HG03442 (cell line): ENCODE results near the gene RASSF1.
"Not testable (repeated sequence)": the region's sequence is repeated elsewhere in the genome, so short reads cannot be mapped to it uniquely, and the experiment has no call there.

Experiments used
- ATAC-seq: cut with Tn5 transposase; IDR thresholded peaks from one replicate; pipeline ENCODE4 v1.9.1; 2021; ENCODE audit warnings: mild to moderate bottlenecking, moderate library complexity; ENCODE audit not compliant: unreplicated experiment

Gene RASSF1

GRCh38 chr3:50325497-50326181 lies 15.0 kb downstream of the RASSF1 start:
- ATAC-seq, result no peak

GRCh38 chr3:50325113-50325480 lies 15.5 kb downstream of the RASSF1 start:
- no peak for ATAC-seq

DNA sequence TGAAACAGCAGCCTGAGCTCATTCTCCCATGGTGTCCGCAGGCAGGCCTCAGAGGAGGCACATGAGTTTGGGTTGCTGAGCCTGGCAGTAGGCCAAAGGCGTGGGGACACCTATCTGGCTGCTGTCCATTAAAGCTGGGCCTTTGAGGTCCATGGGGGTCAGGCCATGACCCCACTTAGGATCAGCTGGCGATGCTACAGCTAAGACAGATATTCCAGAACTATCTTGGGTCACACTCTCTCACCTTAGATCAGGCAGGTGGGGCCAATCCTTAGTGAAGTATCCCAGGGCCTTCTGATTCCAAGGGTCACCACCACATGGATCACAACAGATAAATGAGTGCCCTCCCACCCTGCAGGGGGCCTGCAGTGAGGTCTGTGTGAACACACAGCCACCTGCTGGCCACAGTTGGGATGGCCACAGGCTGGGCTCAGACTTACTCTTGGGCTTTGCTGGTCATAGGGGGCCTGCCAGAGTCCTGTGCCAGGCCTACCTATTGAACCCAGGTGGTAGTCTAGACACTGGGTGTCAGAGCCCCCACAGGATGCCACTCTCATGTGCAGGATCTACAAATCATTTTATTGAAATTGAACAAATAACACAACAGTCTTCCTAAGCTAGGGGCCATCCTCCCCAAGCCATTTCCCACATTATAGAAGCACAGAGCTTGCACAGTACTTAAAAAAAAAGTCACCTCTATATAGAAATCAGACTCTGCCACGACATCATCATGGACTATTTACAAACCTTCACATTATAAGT lies 16.1 kb downstream of the RASSF1 start:
- no peak for ATAC-seq

DNA sequence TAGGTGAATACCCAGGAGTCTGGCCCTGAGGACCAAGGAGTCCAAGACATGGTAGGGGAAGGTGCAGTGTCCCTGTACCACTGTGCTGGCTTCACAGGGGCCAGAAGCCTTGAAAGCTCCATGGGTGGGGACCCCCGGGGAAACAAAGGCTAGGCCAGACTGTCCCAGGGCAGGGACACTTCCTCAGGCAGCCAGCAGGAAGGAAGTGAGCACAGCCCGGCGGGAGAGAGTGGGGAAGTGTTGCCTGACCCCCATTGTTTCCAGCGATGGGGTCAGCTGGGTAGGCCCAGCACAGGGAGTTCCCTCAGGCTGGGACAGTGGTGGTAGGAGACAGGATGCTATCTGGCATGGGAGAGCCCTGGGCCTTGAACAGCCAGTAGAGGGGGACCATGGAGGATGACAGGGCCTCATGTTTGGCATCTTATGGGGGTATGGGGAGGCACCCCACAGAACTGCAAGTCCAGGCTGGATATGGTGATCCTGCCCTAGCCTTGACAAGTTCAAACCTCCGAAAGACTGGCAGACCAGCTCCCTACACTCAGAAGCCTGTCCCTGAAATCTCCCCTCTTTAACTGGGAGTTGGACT lies 16.9 kb downstream of the RASSF1 start:
- no peak for ATAC-seq

- ATAC-seq, result no peak
Measured at GRCh38 chr3:50323092-50323600, 17.5 kb downstream of the RASSF1 start.

- no peak for ATAC-seq
Measured at GRCh38 chr3:50322386-50323091, 18.1 kb downstream of the RASSF1 start, which contains the start of gene HYAL2. Gene HYAL2 (minus strand): TSS chr3:50322745. CDS start chr3:50320489, 2,256 bp downstream.

- ATAC-seq, result no peak
Measured at GRCh38 chr3:50322115-50322385, 18.6 kb downstream of the RASSF1 start.

DNA sequence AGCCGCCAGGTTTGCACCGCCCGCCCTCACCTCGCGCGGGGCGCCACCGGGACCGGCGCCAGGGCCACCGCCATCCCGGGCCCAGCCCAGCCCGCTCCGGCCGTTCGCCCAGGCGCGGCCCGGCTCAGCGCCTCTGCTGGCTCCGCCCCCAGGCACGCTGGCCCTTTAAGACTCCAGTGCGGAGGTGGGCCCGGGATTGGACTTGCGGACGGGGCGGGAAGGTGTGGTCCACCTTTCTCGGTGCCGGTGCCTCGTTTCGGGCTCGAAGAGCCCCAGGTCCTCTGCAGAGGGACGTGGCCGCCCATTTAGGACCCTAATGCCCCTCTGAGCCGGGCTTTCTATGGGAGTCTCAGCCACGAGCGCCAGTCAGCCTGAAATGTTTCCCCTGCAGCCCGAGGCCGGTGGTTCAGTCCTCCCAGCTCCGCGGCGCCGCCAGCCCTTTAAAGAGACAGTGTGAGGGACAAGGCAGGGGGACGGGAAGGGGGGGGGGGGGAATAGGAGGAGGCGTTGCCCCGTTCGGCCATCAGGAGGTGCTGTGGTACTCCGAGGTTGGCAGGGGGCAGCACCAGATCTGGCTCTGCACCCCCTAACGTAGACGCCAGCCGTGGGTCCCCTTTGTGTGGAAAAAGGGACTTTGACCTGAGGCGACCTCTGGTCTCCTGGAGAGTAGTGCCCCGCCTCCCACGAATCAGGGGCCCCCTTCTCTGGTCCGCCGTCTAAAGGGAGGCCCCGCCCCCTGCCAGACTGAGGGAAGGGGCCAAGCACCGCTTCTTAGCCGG lies 19.1 kb downstream of the RASSF1 start:
- peak; percentile 75 for ATAC-seq

- ATAC-seq, result peak; percentile 44
Measured at GRCh38 chr3:50320853-50321335, 19.7 kb downstream of the RASSF1 start.

GRCh38 chr3:50319894-50320625 lies 20.6 kb downstream of the RASSF1 start:
- ATAC-seq, result no peak

DNA sequence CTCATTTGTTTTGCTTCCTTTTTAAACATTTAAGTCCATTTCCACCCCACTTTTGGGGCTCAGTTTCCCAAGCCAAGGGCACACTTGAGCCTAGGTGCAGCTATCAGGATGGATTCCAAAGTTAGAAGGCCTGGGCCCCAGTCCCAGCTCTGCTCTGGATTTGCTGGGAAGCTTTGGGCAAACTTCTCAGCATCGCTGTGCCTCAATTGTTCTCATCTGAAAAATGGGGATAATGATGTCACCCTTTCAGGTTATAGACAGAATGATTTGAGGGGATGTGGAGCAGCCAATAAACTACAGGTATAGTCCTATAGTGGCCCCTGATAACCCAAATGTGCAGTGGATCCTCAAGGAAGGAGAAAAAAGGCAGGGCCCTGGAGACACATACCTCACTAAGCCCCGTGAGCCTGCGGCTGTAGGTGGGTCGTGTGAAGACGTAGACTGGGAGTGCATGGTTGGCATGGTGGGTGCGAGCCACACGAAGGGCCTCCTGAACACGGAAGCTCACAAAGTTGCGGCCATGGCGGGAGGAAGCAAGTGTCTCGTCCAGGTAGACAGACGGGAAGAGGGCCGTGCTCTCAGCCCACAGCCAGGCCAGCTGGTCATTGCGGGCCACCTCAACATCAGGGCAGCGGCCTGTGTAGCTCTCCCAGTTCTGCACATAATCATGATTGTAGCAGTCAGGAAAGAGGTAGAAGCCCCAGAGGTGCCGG lies 21.3 kb downstream of the RASSF1 start:
- no peak for ATAC-seq

GRCh38 chr3:50318615-50319014 lies 22.0 kb downstream of the RASSF1 start:
- no peak for ATAC-seq

- ATAC-seq, result no peak
Measured at GRCh38 chr3:50318163-50318562, 22.5 kb downstream of the RASSF1 start.

GRCh38 chr3:50317300-50317699 lies 23.3 kb downstream of the RASSF1 start:
- ATAC-seq, result no peak

- ATAC-seq, result no peak
Measured at GRCh38 chr3:50316657-50317242, 23.9 kb downstream of the RASSF1 start.

DNA sequence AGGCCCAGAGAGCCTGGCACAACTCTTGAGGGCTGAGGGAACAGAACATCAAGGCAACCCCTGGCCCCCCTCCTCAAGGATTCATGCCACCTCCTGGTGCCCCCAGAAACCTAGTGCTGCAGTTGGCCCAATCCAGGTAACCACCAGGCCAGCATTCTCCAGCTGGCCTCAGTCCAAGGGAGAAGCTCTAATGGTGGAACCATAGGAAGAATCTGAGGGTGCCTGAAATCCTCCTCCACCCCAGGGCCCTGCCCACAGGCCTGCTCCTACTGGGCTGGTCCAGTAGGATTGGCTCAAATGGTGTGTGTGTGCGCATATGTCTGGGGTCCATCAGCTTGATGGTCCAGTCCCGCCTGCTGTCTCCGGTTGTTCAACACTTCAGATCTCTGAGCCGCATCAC lies 25.8 kb downstream of the RASSF1 start:
- no peak for ATAC-seq

- no peak for ATAC-seq
Measured at GRCh38 chr3:50314342-50314741, 26.3 kb downstream of the RASSF1 start.

DNA sequence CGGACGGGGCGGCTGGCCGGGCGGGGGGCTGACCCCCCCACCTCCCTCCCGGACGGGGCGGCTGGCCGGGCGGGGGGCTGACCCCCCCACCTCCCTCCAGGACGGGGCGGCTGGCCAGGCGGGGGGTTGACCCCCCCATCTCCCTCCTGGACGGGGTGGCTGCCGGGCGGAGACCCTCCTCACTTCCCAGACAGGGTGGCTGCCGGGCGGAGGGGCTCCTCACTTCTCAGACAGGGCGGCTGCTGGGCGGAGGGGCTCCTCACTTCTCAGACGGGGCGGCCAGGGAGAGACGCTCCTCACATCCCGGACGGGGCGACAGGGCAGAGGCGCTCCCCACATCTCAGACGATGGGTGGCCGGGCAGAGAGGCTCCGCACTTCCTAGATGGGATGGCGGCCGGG lies 28.6 kb downstream of the RASSF1 start:
- not testable (repeated sequence) for ATAC-seq

GRCh38 chr3:50304601-50305000 lies 36.0 kb downstream of the RASSF1 start:
- ATAC-seq, result no peak
